ENCODE results near the gene CFAP126.

Gene CFAP126

GRCh38 chr1:161379071-161379470 is 11.4 kb upstream of the CFAP126 start:
- no peak for DNase-seq (ENCODE audit: low read depth)
- H3K4me3 ChIP-seq (ENCODE audit: low read depth, low read length), result no peak overlapping the region
- TF ChIP-seq MAX (IDR thresholded peaks at IDR 0.05; ENCODE audit: low read depth, low read length) (no peak), MYC (IDR thresholded peaks at IDR 0.05; ENCODE audit: low read depth, low read length) (no peak), POLR2A (IDR thresholded peaks at IDR 0.05; ENCODE audit: extremely low read depth, insufficient read length) (no peak), CTCF (IDR thresholded peaks at IDR 0.05; ENCODE audit: low read depth, low read length) (no peak)

- no peak for DNase-seq (ENCODE audit: low read depth)
- TF ChIP-seq MYC (IDR thresholded peaks at IDR 0.05; ENCODE audit: low read depth, low read length), result no peak
- no peak for TF ChIP-seq POLR2A (IDR thresholded peaks at IDR 0.05; ENCODE audit: extremely low read depth, insufficient read length)
- no peak for TF ChIP-seq MAX (IDR thresholded peaks at IDR 0.05; ENCODE audit: low read depth, low read length)
- TF ChIP-seq CTCF (IDR thresholded peaks at IDR 0.05; ENCODE audit: low read depth, low read length), result no peak
- H3K4me3 ChIP-seq (ENCODE audit: low read depth, low read length), result no peak overlapping the region
Observed at GRCh38 chr1:161378014-161378413, 10.3 kb upstream of the CFAP126 start.

- TF ChIP-seq CTCF (IDR thresholded peaks at IDR 0.05; ENCODE audit: low read depth, low read length) (no peak), MAX (IDR thresholded peaks at IDR 0.05; ENCODE audit: low read depth, low read length) (no peak), MYC (IDR thresholded peaks at IDR 0.05; ENCODE audit: low read depth, low read length) (no peak), POLR2A (IDR thresholded peaks at IDR 0.05; ENCODE audit: extremely low read depth, insufficient read length) (no peak)
- H3K4me3 ChIP-seq (ENCODE audit: low read depth, low read length), result no peak overlapping the region
- DNase-seq (ENCODE audit: low read depth), result no peak
Observed at GRCh38 chr1:161374373-161374772, 6.7 kb upstream of the CFAP126 start.

DNA sequence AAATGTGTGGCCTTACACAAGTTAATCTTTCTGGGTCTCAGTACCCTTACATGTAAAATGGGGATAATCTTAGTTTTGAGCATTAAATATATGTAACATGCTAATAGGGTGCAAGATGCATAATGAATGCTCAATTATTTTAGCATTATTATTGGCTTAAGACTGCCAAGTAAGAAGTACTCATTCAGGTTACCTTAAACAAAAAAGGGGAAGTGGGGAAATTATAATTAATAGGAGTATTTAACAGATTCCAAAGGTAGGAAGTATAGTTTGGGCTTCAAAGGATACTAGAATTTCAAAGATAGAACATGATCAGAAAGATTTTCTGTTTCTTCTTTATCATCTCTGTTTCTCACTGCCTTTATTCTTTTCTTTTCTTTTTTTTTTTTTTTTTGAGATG is 5.8 kb upstream of the CFAP126 start:
- no peak for TF ChIP-seq MAX (IDR thresholded peaks at IDR 0.05; ENCODE audit: low read depth, low read length)
- TF ChIP-seq POLR2A (IDR thresholded peaks at IDR 0.05; ENCODE audit: extremely low read depth, insufficient read length), result no peak
- TF ChIP-seq CTCF (IDR thresholded peaks at IDR 0.05; ENCODE audit: low read depth, low read length), result no peak
- no peak for TF ChIP-seq MYC (IDR thresholded peaks at IDR 0.05; ENCODE audit: low read depth, low read length)
- no peak for DNase-seq (ENCODE audit: low read depth)
- H3K4me3 ChIP-seq (ENCODE audit: low read depth, low read length), result no peak overlapping the region

GRCh38 chr1:161365207-161365606 is 2.5 kb downstream of the CFAP126 start:
- TF ChIP-seq MYC (IDR thresholded peaks at IDR 0.05; ENCODE audit: low read depth, low read length) (no peak), CTCF (IDR thresholded peaks at IDR 0.05; ENCODE audit: low read depth, low read length) (no peak), MAX (IDR thresholded peaks at IDR 0.05; ENCODE audit: low read depth, low read length) (no peak), POLR2A (IDR thresholded peaks at IDR 0.05; ENCODE audit: extremely low read depth, insufficient read length) (no peak)
- no peak overlapping the region for H3K4me3 ChIP-seq (ENCODE audit: low read depth, low read length)
- DNase-seq (ENCODE audit: low read depth), result no peak

DNA sequence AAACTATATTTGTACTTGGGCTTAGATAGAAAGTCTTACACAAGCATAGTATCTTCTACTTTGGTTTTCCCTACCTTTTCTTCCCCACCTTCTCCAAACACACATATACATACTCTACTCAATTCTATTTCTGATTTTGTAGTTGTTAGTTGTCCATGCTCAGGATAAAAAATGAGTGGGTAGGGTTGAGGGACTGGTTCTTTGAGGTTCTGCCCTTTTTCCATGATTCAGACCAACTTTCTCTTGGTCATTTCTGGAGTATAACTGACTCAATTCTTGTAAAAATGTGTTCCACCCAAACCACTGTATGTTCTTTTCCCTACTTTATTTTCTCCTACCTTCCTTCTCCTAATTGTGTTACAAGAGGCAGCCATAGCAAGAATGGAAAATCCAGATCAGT is 3.3 kb downstream of the CFAP126 start:
- H3K4me3 ChIP-seq (ENCODE audit: low read depth, low read length), result no peak overlapping the region
- TF ChIP-seq MYC (IDR thresholded peaks at IDR 0.05; ENCODE audit: low read depth, low read length), result no peak
- no peak for TF ChIP-seq CTCF (IDR thresholded peaks at IDR 0.05; ENCODE audit: low read depth, low read length)
- no peak for TF ChIP-seq POLR2A (IDR thresholded peaks at IDR 0.05; ENCODE audit: extremely low read depth, insufficient read length)
- no peak for TF ChIP-seq MAX (IDR thresholded peaks at IDR 0.05; ENCODE audit: low read depth, low read length)
- DNase-seq (ENCODE audit: low read depth), result no peak
